Measurements from ENCODE around the gene RB1.

The RB1 gene

DNA sequence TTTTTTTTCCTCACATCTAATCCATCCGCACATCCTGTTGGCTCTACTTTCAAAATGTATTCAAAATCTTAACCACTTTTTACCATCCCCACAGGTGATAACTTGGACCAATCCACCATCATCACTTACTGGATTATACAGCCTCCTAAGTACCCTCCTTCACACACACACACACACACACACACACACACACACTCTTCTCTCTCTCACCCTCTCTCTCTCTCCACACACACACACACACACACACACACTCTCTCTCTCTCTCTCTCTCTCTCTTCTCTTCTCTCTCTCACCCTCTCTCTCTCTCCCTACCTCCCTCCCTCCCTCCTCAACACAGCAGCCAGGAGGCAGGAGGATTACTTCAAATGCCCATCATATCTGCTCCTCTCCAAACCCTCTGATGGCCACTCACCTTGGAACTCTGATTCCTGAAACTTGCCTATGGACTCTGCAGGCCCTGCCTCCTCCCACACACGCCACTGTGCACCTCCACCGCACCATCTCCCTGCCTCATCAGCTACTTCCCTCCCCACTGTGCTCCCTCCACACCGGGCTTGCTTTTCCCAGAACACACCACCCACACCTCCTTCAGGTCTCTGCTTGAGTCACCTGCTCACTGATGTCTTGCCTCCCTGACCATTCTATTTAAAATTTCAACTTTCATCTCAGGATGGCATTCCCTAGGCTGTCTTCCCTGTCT lies 189.7 kb downstream of the RB1 start:
- Histone ChIP-seq H3K4me1 (peaks cover 12% of the 10 kb centered on the region), H3K27me3 (no peaks in the 10 kb centered on the region), H3K9me3 (no peaks in the 10 kb centered on the region), H3K4me3 (ENCODE audit: low read depth, low read length) (peak overlapping the region; percentile 50), H3K36me3 (peaks cover 2% of the 10 kb centered on the region)
- no peak for DNase-seq
- TF ChIP-seq, protein P1, sequence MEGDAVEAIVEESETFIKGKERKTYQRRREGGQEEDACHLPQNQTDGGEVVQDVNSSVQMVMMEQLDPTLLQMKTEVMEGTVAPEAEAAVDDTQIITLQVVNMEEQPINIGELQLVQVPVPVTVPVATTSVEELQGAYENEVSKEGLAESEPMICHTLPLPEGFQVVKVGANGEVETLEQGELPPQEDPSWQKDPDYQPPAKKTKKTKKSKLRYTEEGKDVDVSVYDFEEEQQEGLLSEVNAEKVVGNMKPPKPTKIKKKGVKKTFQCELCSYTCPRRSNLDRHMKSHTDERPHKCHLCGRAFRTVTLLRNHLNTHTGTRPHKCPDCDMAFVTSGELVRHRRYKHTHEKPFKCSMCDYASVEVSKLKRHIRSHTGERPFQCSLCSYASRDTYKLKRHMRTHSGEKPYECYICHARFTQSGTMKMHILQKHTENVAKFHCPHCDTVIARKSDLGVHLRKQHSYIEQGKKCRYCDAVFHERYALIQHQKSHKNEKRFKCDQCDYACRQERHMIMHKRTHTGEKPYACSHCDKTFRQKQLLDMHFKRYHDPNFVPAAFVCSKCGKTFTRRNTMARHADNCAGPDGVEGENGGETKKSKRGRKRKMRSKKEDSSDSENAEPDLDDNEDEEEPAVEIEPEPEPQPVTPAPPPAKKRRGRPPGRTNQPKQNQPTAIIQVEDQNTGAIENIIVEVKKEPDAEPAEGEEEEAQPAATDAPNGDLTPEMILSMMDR (IDR thresholded peaks at IDR 0.05; ENCODE audit: low read depth, low read length), result no peak

DNA sequence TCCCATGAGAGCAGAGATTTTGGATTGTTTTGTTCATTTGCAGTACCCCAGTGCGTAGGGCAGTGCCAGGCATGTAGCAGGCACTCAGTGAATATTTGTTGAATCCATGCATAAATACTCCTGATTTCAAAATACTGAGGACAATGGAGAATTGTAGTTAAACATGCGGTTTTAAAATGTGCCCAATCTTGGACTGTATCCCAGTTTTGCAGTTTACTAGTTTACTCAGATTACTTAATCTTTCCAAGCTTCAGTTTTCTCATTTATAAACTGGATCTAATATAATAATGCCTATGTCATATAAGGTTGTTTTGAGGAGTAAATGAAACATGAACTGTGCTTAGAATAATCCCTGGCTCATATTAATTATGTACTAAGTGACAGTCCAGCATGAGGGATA lies 190.3 kb downstream of the RB1 start:
- TF ChIP-seq, protein P1 (IDR thresholded peaks at IDR 0.05; ENCODE audit: low read depth, low read length), result no peak
- Histone ChIP-seq H3K9me3 (no peaks in the 10 kb centered on the region), H3K4me1 (peaks cover 12% of the 10 kb centered on the region), H3K27me3 (no peaks in the 10 kb centered on the region), H3K4me3 (ENCODE audit: low read depth, low read length) (no peak overlapping the region), H3K36me3 (no peaks in the 10 kb centered on the region)
- no peak for DNase-seq

DNA sequence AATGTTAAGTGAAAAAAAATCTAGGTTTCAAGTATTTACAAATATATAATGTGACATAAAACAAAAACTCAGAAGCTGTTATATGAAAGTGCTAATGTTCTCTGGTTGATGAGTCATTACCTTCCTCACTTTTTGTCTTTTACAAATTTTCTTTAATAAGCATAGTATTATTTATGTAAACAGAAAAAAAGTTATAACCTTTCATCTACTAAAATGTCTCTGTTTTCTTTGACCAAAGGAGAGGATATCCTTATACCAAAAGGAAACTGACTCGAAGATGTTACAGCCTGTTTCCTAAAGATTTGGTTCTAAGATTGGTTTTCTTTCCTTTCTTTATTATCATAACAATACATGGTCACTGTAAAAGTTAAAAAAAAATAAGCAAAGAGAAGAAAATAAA lies 191.3 kb downstream of the RB1 start:
- TF ChIP-seq, protein P1 (IDR thresholded peaks at IDR 0.05; ENCODE audit: low read depth, low read length), result no peak
- Histone ChIP-seq H3K36me3 (no peaks in the 10 kb centered on the region), H3K4me1 (peaks cover 12% of the 10 kb centered on the region), H3K4me3 (ENCODE audit: low read depth, low read length) (no peak overlapping the region), H3K27me3 (no peaks in the 10 kb centered on the region), H3K9me3 (no peaks in the 10 kb centered on the region)
- DNase-seq, result no peak

DNA sequence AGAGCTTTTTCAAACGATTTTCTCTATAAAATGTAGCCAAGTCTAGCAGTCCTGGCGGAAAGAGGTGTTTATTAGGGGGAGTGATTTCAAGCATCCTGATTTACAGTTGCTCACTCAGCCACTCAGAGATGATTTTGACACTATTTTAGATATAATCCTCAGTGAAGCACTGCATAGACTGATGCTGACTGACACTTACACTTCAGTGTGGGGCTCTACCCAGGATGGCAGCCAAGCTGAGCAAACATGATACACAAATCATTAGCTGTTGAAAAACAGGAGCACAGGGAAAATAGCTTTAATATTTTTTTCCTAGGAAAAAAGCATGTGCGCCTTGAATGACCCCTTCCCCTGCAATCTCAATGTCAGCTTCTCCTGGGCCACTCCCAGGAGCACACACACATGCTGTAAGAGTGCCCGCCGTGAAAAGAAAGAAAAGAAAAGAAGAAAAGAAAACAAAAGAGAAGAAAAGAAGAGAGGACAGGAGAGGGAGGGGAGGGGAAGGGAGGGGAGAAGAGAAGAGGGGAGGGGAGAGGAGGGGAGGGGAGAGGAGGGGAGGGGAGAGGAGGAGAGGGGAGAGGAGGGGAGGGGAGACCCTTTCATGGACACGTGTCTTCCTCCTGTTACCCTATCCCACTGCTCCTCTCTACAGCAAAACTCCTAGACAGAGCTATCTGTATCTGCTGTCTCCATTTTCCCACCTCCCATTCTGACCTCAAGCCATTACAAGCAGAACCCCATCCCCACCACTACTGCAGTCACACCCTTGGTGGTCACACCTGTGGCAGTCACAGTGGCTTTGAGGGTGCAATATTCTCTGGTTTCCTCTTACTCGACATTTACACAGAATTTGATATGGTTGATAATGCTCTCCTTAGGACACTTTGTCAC lies 193.0 kb downstream of the RB1 start:
- Histone ChIP-seq H3K4me1 (peaks cover 12% of the 10 kb centered on the region), H3K36me3 (no peaks in the 10 kb centered on the region)

DNA sequence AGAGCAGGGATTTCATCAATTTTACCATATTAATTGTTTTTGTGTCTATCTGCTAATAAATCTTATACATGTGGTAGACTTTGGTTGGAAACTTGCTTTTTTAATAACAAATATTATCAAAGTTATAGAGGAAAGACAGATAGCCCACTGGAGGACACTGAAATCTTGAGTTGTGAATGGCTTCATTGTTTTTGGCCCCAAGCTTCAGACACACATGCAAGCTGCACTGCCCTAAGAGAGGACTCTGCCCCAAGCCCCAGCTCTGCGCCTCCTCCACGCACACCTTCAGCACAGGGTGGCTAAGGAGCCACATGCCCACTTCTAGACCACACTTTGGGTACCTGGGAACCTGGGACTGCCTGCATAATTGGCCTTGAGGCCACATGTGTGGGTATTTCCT lies 194.1 kb downstream of the RB1 start:
- Histone ChIP-seq H3K27me3 (no peaks in the 10 kb centered on the region), H3K36me3 (no peaks in the 10 kb centered on the region), H3K9me3 (no peaks in the 10 kb centered on the region), H3K4me3 (ENCODE audit: low read depth, low read length) (no peak overlapping the region), H3K4me1 (peaks cover 8% of the 10 kb centered on the region)
- TF ChIP-seq, protein P1 (IDR thresholded peaks at IDR 0.05; ENCODE audit: low read depth, low read length), result no peak
- no peak for DNase-seq

More for the DNA sequence above, 193.0 kb downstream of the RB1 start:
- Histone ChIP-seq H3K9me3 (no peaks in the 10 kb centered on the region), H3K27me3 (no peaks in the 10 kb centered on the region), H3K4me3 (ENCODE audit: low read depth, low read length) (no peak overlapping the region)
- no peak for DNase-seq
- TF ChIP-seq, protein P1 (IDR thresholded peaks at IDR 0.05; ENCODE audit: low read depth, low read length), result no peak
